ENCODE measurements around the gene SGO2.
A peak's percentile ranks its signal among the peaks of the same experiment; 100 is the strongest.
"Not testable (repeated sequence)": the region's sequence is repeated elsewhere in the genome, so short reads cannot be mapped to it uniquely, and the experiment has no call there.

Gene SGO2

DNA sequence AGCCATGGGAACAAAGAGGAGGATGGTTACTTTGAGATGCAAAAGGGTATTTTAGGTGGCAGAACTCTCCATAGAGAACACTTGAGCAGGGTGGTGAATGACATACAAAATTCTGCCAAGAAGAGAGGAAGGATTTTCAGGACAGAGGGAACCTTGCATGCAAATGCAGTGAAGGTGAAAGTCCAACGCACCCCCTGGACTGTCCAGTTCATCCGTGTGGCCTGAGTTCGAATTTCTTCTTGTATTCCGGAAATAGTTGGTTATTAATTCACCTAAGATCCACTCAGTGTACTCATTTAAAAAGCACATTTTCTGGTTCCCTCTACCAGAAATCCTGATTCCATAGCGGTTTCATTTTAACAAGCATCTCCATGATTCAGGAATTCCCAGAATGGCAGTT is 65.3 kb downstream of the SGO2 start:
- TF ChIP-seq GATA1 (IDR thresholded peaks at IDR 0.05; ENCODE audit: low read depth, low read length) (no peak), POLR2A (IDR thresholded peaks at IDR 0.05; ENCODE audit: low read length) (no peak)

DNA sequence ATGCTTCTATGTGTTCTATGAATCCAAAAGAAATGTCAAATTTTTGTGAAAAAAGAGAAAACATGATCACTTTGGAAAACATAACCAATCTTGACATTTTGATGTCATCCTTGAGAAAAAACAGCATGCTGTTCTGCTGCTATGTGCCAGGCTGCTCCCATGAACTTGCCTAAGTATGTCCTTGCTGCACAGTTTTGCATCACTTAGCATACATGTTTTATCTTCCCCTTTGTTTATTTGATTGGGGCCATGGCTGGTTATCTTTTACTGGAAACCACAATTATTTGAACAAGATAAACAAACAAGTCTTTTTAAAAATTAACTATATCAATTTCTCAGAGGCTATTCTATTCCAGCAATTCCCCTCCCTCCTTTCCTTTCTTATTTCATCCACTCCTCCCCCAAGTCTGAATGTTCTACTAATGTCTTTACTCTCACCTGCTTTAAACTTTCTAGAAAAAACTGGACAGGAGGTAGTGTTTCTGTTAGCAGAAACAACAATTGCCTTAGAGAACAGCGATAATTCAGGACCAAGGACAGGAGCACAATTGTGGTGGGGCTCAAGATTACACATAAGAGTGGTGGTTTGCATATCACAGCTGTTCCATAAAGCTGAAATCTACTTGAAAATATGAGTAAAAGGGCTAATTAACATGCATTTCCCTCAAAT is 66.5 kb downstream of the SGO2 start:
- DNase-seq, result peak in 1 of 2 experiments; percentile 9

More for the DNA sequence above, 65.3 kb downstream of the SGO2 start:
- DNase-seq, result no peak

DNA sequence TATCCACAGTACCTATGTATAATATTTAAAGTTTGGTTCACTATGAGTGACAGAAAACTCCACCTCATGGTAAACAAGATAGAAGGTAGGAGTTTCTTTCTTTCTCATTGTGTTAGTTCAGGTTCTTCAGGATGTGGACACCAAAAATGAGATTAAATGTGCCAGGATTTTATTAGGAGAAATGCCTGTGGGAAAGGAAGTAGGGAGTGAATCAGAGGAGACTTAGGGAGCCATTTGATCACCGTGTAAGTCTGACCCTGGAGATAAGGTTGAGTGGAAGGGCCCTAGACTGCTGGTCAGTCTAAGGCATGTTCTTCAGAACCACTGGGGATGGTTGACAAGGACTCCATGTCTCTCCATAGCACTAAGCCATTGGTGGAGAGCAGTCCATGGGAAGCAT is 67.9 kb downstream of the SGO2 start:
- DNase-seq, result no peak
- TF ChIP-seq POLR2A (IDR thresholded peaks at IDR 0.05; ENCODE audit: low read length) (no peak), GATA1 (IDR thresholded peaks at IDR 0.05; ENCODE audit: low read depth, low read length) (no peak)

More for the DNA sequence above, 66.5 kb downstream of the SGO2 start:
- no peak for TF ChIP-seq POLR2A (IDR thresholded peaks at IDR 0.05; ENCODE audit: low read length)
- TF ChIP-seq GATA1 (IDR thresholded peaks at IDR 0.05; ENCODE audit: low read depth, low read length), result no peak

DNA sequence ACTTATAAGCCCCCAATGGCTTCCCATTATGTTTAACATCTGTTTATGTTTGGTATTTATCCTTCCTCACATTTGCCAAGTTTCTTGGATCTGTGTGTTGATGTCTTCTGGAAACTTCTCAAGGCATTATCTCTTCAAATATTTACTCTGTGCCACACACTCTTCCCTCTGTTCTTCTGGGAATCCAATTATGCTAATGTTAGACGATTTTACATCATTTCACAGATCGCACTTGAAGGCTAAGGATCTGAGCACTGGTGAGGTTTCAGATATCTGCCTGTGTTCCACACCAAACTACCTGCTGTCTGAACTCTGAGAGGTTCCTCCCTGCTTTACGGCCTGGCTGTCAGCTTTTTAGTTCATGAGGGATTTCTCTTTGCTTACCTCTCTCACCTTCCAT is 69.9 kb downstream of the SGO2 start:
- no peak for TF ChIP-seq POLR2A (IDR thresholded peaks at IDR 0.05; ENCODE audit: low read length)
- TF ChIP-seq GATA1 (IDR thresholded peaks at IDR 0.05; ENCODE audit: low read depth, low read length), result no peak
- DNase-seq, result no peak

DNA sequence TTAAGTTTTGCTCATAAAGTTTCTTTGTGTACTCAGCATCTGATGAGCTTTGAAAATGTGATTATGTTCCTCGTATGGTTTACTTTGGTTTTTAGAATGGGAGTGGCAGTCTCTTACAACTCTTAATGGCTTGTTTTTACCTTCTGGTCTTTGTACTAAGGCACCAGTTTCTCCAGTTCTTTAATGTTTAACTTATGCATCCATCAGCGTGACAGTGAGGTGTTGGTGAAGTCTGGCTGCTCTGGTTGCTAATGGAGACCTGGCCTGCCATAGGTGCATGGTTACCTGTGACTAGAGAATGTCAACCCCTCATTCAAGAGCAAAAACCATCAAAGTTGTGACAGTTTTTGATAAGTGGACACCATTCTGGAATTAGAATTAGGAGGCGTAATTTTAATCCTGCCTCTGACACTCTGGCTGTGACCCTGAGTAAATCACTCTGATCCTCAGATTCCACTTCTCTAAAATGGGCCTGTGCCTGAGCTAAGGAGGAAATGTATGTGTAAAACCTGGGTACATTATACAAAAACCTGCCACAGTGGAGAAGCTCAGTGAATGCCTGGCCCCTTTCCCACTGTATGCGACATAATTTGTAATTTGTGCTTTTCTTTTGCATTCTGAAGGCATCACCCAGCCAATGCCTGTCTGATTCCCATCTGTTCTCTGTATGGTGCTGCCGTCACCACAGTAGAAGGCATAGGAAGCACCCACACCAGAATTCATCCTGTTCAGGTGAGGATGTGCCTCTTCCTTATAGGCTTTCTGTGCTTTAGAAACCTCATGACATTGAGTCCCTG is 71.0 kb downstream of the SGO2 start:
- no peak for DNase-seq
- TF ChIP-seq GATA1 (IDR thresholded peaks at IDR 0.05; ENCODE audit: low read depth, low read length) (no peak), POLR2A (IDR thresholded peaks at IDR 0.05; ENCODE audit: low read length) (no peak)

DNA sequence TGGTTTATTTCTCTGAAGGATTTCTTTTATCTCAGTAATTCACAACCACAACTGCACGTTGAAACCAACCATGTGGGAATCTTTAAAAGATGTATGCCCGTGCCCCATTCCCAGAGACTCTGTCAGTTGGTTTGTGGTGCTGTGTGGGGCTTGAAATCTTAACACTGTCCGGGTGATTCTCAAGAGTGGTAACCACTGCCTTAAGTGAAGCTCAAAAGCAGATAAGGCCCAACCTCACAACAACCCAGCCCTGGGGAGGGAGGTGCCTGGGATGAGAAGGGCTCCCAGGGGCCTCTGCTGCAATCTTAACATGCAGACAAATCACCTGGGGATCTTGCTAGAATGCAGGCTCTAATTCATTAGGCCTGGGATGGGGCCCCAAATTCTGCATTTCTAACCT is 73.2 kb downstream of the SGO2 start:
- TF ChIP-seq POLR2A (IDR thresholded peaks at IDR 0.05; ENCODE audit: low read length), result no peak
- no peak for TF ChIP-seq GATA1 (IDR thresholded peaks at IDR 0.05; ENCODE audit: low read depth, low read length)
- no peak for DNase-seq

DNA sequence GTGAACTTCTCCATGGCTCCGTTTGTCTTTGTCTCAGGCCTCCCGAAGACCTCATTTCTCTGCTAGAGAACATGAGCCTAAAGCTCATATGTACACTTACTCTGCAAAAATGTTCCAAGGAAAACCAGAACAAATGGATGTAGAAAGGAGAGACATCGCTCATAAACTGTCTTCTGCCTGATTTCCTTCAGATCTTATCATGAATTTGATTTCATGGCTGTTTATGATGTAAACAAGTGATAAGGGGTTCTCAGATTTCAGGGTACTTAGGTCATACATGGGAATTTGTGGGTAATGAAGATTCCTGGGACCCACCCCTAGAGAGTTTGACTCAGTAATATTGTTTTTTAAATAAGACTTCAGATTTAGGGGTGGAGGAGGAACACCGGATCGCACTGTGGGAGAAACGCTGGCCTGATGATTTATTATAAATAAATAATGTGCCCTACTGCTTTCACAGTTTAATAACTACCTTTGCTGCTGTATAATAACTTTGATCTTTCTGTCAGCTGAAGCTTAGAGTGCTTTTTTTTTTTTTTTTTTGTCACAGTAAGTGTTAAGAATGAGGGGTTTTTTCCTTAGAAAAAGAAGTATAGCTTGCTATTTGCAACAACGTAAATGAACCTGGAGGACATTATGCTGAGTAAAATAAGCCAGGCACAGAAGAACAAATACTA is 74.7 kb downstream of the SGO2 start:
- no peak for DNase-seq
- TF ChIP-seq POLR2A (IDR thresholded peaks at IDR 0.05; ENCODE audit: low read length), result no peak

DNA sequence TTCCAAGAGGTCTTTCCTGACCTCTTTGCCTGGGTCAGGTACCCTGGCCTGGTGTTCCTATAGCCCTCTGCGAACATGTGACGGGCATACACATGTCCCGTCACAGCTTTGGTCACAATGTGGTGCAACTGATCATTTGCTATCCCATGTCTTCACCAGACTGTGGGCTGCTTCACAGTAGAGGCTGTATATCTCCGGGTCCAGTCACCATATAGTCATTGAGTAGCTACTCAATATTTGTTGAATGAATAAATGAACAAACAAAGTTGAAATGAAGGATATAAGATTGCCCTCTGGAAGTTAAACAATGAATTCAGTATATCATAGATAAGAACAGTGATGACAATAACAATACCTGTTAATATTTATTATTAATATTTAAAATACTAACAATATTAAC is 76.6 kb downstream of the SGO2 start:
- DNase-seq, result no peak
- TF ChIP-seq GATA1 (IDR thresholded peaks at IDR 0.05; ENCODE audit: low read depth, low read length) (no peak), POLR2A (IDR thresholded peaks at IDR 0.05; ENCODE audit: low read length) (no peak)

DNA sequence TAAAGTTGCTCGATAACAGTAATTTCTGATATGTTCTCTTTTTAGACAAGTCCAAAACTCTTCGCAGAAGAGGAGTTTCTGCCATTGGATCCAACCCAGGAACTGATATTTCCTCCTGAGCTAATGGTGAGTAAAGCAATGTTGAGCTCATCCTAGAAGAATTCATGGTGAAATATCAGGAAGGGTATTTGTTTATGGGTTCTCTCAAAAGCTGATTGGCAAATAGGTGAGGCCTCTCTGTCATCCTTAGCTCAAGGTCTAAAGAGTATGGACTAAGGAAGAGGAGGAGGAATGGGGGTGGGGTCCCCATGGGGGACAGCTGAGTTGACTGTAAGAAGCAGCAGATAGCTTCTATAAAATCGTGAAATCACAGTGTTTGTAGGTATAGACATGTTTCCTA is 78.0 kb downstream of the SGO2 start:
- DNase-seq, result no peak
- TF ChIP-seq GATA1 (IDR thresholded peaks at IDR 0.05; ENCODE audit: low read depth, low read length), result no peak
- TF ChIP-seq POLR2A (IDR thresholded peaks at IDR 0.05; ENCODE audit: low read length), result no peak

DNA sequence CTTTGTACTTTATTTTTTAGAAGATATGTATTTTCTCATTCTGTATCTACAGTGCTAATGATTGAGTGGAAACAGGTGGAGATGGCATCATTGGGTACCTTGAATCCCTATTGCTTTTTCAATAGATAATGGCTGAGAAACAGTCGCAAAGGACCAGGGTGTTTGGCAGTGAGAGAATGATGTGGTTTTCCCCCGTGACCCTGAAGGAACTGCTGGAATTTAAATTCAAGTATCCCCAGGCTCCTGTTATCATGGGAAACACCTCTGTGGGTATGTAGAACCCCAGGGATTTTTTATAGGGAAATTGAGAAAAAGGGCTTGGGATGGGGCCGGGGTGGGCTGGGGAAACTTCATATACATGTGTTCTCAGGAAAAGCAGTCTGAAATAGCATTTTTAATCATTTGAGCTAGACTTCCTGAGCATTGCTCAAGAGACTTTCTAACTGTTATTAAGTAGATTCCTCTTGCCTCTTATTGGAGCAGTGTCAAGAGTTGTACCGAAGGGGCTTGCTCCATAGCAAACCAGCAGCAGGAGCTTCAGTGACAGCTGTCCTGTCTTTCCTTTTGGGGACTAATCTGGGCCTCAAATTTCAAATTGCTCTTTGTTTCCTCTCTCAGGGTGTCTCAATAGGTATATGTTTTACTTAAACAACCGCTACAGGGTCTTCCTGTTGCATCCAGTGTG is 78.7 kb downstream of the SGO2 start:
- DNase-seq, result no peak
- TF ChIP-seq POLR2A (IDR thresholded peaks at IDR 0.05; ENCODE audit: low read length), result no peak
- TF ChIP-seq GATA1 (IDR thresholded peaks at IDR 0.05; ENCODE audit: low read depth, low read length), result no peak

DNA sequence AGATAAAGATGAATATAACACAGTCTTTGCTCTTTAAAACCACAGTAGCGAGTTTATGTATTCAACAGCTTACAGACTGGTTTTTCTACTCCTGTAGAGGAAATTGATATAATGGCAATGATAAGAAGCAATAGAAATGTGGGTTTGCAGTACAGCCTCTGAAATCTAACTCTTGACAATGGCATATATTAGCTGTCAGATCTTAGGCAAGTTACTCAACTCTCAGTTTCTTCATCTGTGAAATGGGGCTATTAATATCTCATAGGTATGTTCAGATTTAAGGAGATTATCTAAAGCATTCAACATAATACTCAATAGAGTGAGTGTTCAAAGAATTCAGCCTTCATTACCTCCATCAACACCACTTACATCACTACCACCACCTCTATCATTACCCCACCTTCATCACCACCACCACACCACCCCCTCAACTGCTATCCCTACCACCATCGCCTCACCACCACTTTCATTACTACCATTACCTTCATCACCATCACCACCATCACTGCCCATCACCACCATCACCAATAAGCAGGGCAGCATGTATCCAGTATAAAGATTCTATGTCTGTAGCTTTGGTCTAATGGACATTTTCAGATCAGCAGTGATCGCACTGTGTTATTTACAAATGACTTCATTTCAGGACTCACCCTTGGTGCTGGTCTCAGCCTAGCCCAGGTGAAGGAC is 82.5 kb downstream of the SGO2 start:
- no peak for TF ChIP-seq GATA1 (IDR thresholded peaks at IDR 0.05; ENCODE audit: low read depth, low read length)
- TF ChIP-seq POLR2A (IDR thresholded peaks at IDR 0.05; ENCODE audit: low read length), result no peak
- no peak for DNase-seq

DNA sequence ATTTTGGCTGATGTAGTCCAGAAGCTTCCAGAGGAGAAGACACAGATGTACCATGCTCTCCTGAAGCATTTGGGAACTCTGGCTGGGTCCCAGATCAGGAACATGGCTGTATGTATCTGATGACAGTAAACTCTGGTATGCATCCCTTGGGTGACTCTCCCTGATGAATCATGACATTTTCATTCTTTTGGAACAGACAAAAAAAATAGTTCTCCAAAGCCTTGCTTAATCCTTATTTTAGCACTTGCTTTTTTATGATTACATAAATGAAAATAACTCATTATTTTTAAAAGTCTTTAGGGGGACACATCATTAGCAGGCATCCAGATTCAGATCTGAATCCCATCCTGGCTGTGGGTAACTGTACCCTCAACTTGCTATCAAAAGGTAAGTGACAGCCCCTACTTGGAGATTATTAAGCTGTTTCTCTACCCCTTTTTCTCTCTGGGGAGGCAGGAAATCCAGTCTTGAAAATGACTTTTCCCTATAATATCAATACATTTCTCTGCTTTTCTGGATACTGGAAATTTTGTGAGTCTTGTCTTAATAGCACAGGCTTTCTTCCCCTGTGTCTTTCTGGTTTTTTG is 83.1 kb downstream of the SGO2 start:
- DNase-seq, result no peak

DNA sequence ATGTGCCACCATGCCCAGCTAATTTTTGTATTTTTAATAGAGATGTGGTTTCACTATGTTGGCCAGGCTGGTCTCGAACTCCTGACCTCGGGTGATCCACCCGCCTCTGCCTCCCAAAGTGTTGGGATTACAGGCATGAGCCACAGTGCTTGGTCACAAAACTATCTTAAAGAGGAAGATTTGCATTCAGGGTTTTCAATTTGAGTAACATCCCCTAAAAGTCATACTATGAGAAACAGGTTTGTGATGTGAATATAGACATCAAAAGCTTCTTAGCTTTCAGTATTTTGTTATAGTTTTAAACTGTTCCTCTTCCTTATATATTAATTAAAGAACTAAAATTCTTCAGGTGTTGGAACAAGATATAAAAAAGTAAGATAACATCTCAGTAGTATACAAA is 84.2 kb downstream of the SGO2 start:
- not testable (repeated sequence) for DNase-seq

More for the DNA sequence above, 83.1 kb downstream of the SGO2 start:
- TF ChIP-seq GATA1 (IDR thresholded peaks at IDR 0.05; ENCODE audit: low read depth, low read length) (no peak), POLR2A (IDR thresholded peaks at IDR 0.05; ENCODE audit: low read length) (no peak)

Data from erythroblast (primary cell).